DMS 273 treated with DMSO at 0.1 percent for 48 hours (cell line): ENCODE results near the gene CMIP.

Experiments used
- DNase-seq: peaks from one replicate; lab custom pipeline; 2025; lab: John Stamatoyannopoulos, UW

Gene CMIP

GRCh38 chr16:81624760-81625543, 180.3 kb downstream of the CMIP start:
- no peak for DNase-seq

GRCh38 chr16:81625544-81626153, 181.0 kb downstream of the CMIP start:
- no peak for DNase-seq

GRCh38 chr16:81626181-81626674, 181.6 kb downstream of the CMIP start:
- no peak for DNase-seq

GRCh38 chr16:81627024-81627423, 182.4 kb downstream of the CMIP start:
- DNase-seq, result no peak

- no peak for DNase-seq
These were observed 183.2 kb downstream of the CMIP start for GRCh38 chr16:81627729-81628244.

- no peak for DNase-seq
These were observed 184.6 kb downstream of the CMIP start for GRCh38 chr16:81629034-81629802.

GRCh38 chr16:81629896-81630634, 185.5 kb downstream of the CMIP start:
- DNase-seq, result no peak

- no peak for DNase-seq
These were observed 186.0 kb downstream of the CMIP start for GRCh38 chr16:81630635-81631031.

GRCh38 chr16:81632392-81633146, 188.0 kb downstream of the CMIP start:
- no peak for DNase-seq

- DNase-seq, result no peak
These were observed 188.6 kb downstream of the CMIP start for GRCh38 chr16:81633147-81633619.

GRCh38 chr16:81633680-81634379, 189.2 kb downstream of the CMIP start:
- DNase-seq, result no peak

GRCh38 chr16:81634380-81635062, 189.9 kb downstream of the CMIP start:
- DNase-seq, result no peak

- DNase-seq, result no peak
These were observed 190.7 kb downstream of the CMIP start for GRCh38 chr16:81635063-81635937.

GRCh38 chr16:81636298-81636993, 191.8 kb downstream of the CMIP start:
- no peak for DNase-seq

GRCh38 chr16:81637336-81638235, 193.0 kb downstream of the CMIP start:
- DNase-seq, result no peak

- DNase-seq, result no peak
These were observed 193.8 kb downstream of the CMIP start for GRCh38 chr16:81638286-81638945.
